ENCODE data around the gene OAT. TPM values are rescaled to one million over a fixed set of nuclear protein-coding genes. Genes with fewer than 3 reads are reported as not detected.

Gene OAT
- total RNA-seq = 100 to 1,000 TPM; 115 to 129 TPM
- polyA plus RNA-seq (ENCODE audit: insufficient read depth, low read depth, low replicate concordance) = 110 TPM
- long read RNA-seq, donor 1, transcript OAT-201 (10 exons, 2,048 nt) = major isoform, 129 of 178 reads
- long read RNA-seq, donor 1, transcript OAT-203 (4 exons, 751 nt) = minor isoform, 6 of 178 reads
- long read RNA-seq, donor 1, partial matches to known transcripts = 39 of 178 reads
- long read RNA-seq, donor 1, other reads (novel, unspliced or antisense) = 0 of 178 reads
- long read RNA-seq, donor 2, transcript OAT-201 (10 exons, 2,048 nt) = major isoform, 106 of 109 reads
- long read RNA-seq, donor 2, partial matches to known transcripts = 0 of 109 reads
- long read RNA-seq, donor 2, other reads (novel, unspliced or antisense) = 0 of 109 reads

GRCh38 chr10:124418726-124419501 is at the start of gene OAT:
TSS of gene OAT (minus strand) at chr10:124418923. CDS start at chr10:124412171, 6,752 bp downstream.
- Histone ChIP-seq H3K4me3 (peak within 1 kb of the TSS; percentile 87 to 91), H3K27ac (peak within 1 kb of the TSS; percentile 90 to 97), H3K36me3 (ENCODE audit: low read depth, missing control alignments) (no peaks in the 10 kb centered on the region), H3K27me3 (no peaks in the 10 kb centered on the region), H3K9me3 (no peaks in the 10 kb centered on the region), H3K4me1 (peaks cover 38% of the 10 kb centered on the region)
- TF ChIP-seq POLR2A (IDR thresholded peaks at IDR 0.05) = peak; percentile 97
- peak; percentile 4 to 7 (median 7) for TF ChIP-seq CTCF (IDR thresholded peaks at IDR 0.05)
- peak; percentile 99 for DNase-seq
- WGBS, 2 donors = 1 to 8% methylated on average over 7 to 50 of the region's 70 CpGs
- intact Hi-C loops (cut with DNase I; ENCODE audit: low total_unique reads) = no loop called here

- Histone ChIP-seq H3K27me3 (no peaks in the 10 kb centered on the region), H3K4me1 (peaks cover 20% of the 10 kb centered on the region), H3K4me3 (no peak overlapping the region), H3K36me3 (ENCODE audit: low read depth, missing control alignments) (no peaks in the 10 kb centered on the region), H3K27ac (no peak overlapping the region), H3K9me3 (no peaks in the 10 kb centered on the region)
- intact Hi-C loops (cut with DNase I; ENCODE audit: low total_unique reads) = no loop called here
- TF ChIP-seq POLR2A (IDR thresholded peaks at IDR 0.05) (no peak), CTCF (IDR thresholded peaks at IDR 0.05) (no peak)
- WGBS, 2 donors = 85 to 88% methylated on average over 4 of the region's 4 CpGs
- DNase-seq = no peak
Measured at GRCh38 chr10:124467165-124467564, 48.4 kb upstream of the OAT start.

- intact Hi-C loops (cut with DNase I; ENCODE audit: low total_unique reads) = no loop called here
- 58 to 62% methylated on average over 9 of the region's 9 CpGs for WGBS, 2 donors
- Histone ChIP-seq H3K27ac (no peak overlapping the region), H3K36me3 (ENCODE audit: low read depth, missing control alignments) (no peaks in the 10 kb centered on the region), H3K4me1 (peaks cover 20% of the 10 kb centered on the region), H3K9me3 (no peaks in the 10 kb centered on the region), H3K4me3 (no peak overlapping the region), H3K27me3 (no peaks in the 10 kb centered on the region)
- TF ChIP-seq POLR2A (IDR thresholded peaks at IDR 0.05) (no peak), CTCF (IDR thresholded peaks at IDR 0.05) (no peak)
- peak; percentile 51 for DNase-seq
Measured at GRCh38 chr10:124465777-124466488, 47.2 kb upstream of the OAT start.

- Histone ChIP-seq H3K27me3 (no peaks in the 10 kb centered on the region), H3K9me3 (no peaks in the 10 kb centered on the region), H3K36me3 (ENCODE audit: low read depth, missing control alignments) (no peaks in the 10 kb centered on the region), H3K4me3 (no peak overlapping the region), H3K4me1 (peaks cover 20% of the 10 kb centered on the region), H3K27ac (no peak overlapping the region)
- intact Hi-C loops (cut with DNase I; ENCODE audit: low total_unique reads) = no loop called here
- TF ChIP-seq POLR2A (IDR thresholded peaks at IDR 0.05) (no peak), CTCF (IDR thresholded peaks at IDR 0.05) (no peak)
- DNase-seq = no peak
- 68 to 77% methylated on average over 17 of the region's 17 CpGs for whole genome bisulfite sequencing, 2 donors
Measured at GRCh38 chr10:124465003-124465776, 46.5 kb upstream of the OAT start.

All from testis (tissue), 5 donors.